HUDEP-2 (cell line): ENCODE measurements around the gene TOMM70.
"Not testable (repeated sequence)": the region's sequence is repeated elsewhere in the genome, so short reads cannot be mapped to it uniquely, and the experiment has no call there.

Experiments used
- DNase-seq, 76 experiments: peaks; one replicate each; lab custom pipeline; 2025; ENCODE audit not compliant: unreplicated experiment in 76 of 76; lab: John Stamatoyannopoulos, UW

The TOMM70 gene

DNA sequence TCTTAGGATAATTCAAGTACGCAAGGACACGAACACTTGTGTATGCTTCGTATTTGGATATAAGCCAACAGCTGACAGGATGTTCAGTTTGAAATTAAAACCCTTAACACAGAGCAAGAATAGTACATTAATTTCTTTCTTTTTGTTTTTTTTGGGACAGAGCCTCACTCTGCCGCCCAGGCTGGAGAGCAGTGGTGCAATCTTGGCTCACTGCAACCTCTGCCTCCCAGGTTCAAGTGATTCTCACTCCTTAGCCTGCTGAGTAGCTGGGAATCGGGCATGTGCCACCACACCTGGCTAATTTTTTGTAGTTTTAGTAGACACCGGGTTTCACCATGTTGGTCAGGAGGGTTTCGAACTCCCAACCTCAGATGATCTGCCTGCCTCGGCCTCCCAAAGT is 32.4 kb downstream of the TOMM70 start:
- no peak for DNase-seq

DNA sequence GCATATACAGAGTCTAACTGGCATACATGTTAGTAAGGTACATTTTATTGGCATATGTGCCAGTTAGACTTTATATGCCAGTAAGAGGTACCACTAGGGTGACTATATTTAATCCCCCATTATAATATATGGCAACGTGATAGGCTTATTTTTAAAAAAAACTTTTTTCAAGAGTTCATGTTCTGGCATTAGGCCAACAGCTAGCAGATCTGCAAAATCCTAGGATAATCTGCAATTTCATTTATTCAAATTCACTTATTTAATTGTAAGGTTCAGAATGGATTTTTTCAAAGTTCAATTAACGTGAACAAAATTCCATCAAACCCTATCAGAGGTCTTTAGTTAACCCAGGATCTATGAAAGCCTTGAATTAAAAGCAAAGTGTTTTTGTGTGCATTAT is 34.5 kb downstream of the TOMM70 start:
- no peak for DNase-seq

DNA sequence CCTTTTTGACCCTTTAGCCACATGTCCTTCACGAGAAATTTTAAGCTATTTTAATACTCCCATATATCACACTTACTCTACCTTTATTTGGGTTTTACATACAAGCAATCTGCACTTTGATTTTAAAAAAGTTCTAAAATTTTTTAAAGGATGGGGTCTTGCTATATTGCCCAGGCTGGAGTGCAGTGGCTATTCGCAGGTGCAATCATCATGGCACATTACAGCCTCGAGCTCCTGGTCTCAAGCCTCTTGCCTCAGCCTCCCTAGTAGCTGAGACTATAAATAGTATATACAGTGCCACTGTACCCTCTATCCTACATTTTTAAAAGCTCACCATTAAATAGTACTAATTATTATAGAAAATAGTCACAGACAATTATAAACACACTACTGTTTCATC is 36.5 kb downstream of the TOMM70 start:
- no peak for DNase-seq

DNA sequence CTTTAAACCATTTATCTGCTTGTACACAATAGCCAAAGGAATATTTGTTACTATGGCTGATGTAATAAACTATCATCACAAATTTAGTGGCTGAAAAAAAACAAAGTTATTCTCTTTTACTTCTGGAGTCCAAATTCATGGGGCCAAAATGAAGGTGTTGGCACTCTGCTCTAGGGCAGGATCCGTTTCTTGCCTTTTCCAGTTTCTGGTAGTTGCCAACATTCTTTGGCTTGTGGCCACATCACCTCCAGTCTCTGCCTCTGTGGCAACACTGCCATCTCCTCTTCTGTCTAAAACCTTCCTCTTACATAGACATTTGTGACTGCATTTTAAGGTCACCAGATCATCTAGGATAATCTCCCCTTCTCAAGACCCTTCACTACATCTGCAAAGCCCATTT is 39.0 kb downstream of the TOMM70 start:
- DNase-seq, result no peak

DNA sequence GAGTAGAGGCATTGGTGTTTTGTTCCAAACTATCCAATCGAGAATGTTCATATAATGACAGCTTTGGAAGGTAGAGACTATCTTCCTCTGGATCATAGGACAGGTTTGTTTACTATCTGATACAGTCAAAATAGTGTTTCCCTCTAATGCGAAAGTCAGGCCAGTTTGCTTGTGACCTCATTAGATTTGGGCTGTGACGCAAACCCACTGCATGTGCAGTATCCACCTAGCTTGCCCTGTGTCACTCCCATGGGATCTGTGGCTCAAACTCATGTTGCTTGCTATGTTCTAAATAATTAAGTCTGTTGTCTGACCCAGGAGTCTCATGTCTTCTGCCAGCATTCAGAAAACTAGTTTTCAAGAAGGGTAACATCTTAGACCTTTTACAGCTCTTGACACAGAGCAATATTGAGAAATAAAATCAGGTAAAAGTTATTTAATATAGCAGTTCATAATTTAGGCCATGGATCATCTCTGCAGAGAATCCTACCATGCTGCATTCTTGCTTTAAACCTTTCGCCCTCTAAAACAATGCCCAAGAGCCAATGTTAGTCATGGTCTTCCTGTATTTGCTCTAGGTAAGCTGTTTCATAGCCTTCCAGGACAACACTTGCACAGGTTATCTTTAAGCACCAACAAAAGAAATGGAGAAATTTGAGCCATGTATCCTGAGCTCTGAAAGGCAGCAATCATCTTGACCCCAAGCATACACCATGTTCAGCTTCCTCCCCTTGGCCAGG is 40.0 kb downstream of the TOMM70 start:
- no peak for DNase-seq

DNA sequence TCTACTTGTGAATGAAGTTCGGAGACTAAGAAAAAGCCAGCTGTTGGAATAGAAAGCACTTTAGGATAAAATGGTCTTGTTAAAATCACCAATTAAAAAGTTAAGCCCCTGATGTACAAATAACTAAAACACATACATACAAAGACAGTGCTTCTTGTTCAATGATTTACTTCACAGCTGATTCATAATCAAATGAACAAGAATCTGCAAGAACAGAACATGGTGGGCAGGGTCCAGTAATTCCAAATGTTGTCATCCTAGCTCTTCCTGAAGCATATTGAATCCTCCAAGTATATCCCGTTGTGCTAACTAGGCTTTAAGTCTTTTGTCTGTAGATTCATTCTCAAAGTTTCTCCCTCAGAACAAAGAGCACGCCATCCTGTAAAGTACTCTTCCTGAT is 41.9 kb downstream of the TOMM70 start:
- no peak for DNase-seq

DNA sequence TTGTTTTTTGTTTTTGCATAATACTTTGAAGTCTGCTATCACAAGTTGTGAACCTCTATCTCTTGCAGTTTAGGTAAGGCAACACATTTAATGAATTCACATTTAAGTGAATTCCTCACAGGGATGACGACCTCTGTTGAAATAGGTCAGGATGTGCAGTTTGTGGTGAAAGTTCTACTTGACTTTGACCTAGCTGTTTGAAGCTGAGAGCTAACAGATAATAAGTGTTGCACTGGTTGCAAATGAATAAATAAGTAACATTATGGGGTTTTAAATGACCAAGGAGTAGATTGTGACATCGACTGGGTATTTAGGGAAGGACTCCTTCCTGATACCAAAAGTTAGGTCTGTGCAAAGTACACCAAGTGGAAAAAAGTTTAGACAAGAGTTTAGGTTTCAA is 42.5 kb downstream of the TOMM70 start:
- DNase-seq, result no peak

DNA sequence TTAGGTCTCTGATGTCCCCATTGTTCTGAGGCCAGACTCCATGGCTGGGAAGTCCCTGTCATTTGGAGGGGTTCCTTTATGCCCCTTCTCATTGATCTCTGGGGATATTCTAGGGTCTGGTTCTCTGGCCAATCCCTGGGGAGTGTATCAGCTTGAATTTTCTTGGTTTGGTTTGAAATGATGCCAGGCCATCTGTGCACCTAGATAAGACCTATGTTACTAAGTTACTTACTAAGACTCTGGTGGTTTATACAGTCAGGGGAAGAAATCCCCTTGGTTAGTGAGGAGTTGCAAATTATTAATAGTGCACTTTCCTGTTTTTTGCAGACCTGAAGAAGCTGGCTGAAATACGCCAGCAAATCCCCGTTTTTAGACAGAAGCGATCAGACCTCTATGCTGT is 46.0 kb downstream of the TOMM70 start:
- peak in 72 of 76 experiments; percentile 15 to 86 (median 61) for DNase-seq

DNA sequence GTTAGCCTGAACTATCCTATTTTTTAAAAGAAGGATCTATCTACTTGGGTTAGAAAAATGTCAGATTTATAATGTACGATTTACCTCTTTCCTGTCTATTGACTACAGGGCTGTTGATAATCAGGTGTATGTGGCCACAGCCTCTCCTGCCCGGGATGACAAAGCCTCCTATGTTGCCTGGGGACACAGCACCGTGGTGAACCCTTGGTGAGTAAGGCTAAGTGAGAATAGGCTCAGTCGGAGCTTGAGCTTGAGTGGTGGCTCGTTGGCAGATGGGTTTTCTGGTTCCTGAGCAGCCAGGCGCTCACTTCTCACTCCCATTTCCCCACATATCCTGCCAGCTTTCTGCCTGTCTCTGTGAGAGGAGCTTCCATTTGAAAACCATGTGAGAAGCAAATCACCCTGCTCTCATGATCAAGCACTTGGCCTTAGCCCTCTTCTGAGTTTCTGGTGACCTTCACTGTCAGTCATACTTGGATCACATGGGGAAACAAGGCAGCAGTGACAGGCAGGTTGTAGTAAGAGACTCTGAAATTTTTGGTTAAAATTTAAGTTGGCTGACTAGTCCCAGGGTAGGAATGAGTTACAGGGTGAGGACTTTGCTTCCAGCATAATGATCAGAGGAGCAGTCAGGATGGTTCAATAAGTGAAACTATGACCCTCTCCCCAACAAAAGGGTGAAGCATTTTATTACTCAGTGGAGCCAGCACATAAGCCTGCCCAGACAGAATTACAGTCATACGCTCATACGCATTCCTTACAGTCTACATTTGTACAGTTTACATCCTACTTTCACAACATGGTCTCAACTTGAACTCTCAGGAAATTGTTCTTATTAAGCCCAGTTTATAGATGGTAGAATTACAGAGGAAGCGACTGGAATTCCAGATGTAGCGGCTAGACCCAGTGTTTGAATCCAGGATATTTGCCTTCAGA is 48.3 kb downstream of the TOMM70 start:
- DNase-seq, result no peak

DNA sequence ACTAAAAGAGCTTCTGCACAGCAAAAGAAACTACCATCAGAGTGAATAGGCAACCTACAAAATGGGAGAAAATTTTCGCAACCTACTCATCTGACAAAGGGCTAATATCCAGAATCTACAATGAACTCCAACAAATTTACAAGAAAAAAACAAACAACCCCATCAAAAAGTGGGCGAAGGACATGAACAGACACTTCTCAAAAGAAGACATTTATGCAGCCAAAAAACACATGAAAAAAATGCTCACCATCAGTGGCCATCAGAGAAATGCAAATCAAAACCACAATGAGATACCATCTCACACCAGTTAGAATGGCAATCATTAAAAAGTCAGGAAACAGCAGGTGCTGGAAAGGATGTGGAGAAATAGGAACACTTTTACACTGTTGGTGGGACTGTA is 49.1 kb downstream of the TOMM70 start:
- not testable (repeated sequence) for DNase-seq

DNA sequence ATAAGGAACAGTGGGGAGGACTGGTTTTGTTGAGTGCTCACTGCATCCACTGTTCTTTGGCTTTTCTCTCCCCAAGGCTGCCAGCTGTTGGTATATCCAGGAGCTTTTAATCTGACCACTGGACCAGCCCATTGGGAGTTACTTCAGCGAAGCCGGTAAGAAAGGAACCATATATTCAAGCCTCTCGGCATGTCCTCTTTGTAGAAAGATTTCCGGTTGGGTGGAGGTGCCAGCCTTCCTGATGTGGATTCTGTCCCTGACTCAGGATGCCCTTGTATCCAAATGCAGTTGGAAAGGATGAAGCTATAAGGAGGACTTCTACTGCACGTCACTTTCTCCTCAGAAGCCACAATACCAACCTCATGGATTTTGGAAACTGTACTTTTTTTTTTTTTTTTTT is 52.2 kb downstream of the TOMM70 start:
- DNase-seq, result no peak

DNA sequence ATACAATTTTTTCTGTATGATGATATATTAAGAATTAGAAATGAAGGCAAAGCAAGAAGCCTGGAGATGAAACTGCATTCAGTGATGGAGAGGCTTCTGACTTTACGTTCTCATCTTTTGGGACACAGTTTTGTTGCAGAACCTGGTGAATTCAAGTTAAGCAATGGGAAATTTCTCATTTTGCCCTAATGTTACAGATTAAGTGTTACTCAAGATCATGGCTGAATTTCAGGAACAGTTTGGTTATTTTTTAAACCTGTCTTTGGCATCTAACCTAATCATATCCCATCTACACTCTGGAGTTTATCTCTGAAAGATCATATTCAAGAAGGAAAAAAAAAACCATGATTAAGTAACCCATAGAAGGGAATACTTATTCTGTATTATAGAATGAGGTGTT is 60.4 kb downstream of the TOMM70 start:
- DNase-seq, result no peak

DNA sequence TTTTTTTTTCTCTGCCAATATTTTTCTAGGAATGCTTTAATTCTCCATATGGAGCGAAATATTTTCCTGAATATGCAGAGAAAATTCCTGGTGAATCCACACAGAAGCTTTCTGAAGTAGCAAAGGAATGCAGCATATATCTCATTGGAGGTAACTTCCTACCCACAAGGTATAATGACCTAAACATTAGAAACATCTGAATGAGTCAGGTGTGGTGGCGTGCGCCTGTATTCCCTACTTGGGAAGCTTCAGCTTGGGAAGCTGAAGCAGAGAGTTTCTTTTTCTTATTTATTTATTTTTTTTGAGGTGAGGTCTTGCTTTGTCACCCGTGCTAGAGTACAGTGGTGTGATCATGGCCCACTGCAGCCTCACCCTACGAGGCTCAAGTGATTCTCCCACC is 61.1 kb downstream of the TOMM70 start:
- DNase-seq, result no peak

DNA sequence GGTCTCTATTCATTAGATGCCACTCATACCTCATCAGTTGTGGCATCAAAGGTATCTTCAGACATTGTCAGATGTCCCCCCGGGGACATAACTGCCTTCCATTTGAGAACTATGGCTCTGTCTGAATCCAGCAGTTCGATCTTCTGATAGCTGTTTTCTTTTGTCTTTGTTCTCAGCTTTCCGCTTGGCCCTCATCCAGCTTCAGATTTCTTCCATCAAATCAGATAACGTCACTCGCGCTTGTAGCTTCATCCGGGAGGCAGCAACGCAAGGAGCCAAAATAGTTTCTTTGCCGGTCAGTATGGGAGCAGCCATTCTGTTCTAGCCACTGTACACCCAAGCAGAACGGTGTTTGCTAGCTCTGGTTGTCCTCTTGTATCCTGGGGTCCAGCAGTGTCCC is 62.0 kb downstream of the TOMM70 start:
- no peak for DNase-seq

DNA sequence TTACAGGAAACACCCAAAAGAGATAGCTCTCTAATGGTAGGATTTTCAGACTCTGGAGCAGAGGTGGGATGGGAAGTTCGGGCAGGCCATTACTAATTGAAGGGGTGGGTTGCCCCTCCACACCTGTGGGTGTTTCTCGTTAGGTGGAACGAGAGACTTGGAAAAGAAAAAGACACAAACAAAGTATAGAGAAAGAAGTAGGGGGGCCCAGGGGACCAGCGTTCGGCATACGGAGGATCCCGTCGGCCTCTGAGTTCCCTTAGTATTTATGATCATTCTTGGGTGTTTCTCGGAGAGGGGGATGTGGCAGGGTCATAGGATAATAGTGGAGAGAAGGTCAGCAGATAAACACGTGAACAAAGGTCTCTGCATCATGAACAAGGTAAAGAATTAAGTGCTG is 64.7 kb downstream of the TOMM70 start:
- not testable (repeated sequence) for DNase-seq

DNA sequence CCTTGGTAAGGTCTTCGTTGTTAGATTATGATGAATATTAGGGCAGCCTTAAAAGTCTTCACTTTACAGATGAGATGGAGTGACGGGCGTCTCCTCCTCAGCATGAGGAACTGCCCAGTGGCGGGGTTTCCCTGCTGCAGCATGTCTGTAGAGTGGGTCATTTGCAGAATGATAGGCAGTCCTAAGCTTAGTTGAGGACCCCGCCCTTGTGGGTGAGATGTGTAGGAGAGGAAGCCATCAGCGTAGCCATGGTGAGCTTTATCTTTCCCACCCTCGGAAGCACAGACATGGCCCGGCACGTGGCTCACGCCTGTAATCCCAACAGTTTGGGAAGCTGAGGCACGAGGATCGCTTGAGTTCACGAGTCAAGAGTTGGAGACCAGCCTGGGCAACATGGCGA is 65.5 kb downstream of the TOMM70 start:
- peak in 71 of 76 experiments; percentile 33 to 87 (median 67) for DNase-seq

DNA sequence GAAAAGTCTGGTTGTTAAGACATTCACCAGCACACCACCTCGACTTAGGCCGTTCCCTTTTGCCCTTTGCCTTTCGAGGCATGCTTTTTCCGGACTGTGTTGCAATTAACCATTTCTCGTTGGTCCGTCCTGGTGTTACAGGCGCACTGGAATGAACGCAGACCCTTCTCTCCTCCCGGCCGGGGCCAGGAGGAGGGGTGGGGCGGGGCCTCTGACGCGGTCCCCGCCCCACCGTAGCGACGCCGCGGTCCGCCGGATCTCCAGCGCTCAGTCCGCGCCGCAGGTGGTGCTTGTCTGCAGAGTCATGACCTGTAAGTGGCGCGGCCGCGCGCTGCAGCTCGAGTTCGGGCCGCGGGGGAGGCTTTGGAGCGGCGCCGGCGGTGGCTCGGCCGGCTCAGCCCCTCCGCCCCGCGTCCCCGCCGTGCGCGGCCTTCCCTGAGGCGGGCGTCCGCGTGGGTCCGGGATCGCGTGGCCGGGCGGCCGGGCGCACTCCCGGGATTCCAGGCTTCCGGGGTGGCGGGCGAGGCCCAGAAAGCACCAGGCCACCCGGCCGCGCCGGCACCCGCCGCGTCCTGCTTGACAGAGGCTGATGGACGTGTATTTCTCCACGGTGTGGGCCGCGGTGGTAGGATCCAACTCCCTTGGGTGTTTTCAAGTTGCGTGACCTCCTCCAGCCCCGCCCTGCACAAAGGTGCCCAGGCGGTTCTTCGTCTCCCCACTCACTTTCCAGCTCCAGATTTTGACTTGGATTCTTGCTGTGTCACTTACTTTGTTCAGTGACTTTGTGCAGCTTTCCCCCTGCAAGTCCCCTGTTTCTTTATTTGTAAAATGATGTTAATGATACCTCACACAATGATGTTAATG is 66.2 kb downstream of the TOMM70 start, which contains the start of gene NIT2:
NIT2 (plus strand) TSS at position 270 of the 864 bp plus-strand sequence; CDS start at position 305, 35 bp downstream.
- peak in 69 of 76 experiments; percentile 10 to 76 (median 52) for DNase-seq

DNA sequence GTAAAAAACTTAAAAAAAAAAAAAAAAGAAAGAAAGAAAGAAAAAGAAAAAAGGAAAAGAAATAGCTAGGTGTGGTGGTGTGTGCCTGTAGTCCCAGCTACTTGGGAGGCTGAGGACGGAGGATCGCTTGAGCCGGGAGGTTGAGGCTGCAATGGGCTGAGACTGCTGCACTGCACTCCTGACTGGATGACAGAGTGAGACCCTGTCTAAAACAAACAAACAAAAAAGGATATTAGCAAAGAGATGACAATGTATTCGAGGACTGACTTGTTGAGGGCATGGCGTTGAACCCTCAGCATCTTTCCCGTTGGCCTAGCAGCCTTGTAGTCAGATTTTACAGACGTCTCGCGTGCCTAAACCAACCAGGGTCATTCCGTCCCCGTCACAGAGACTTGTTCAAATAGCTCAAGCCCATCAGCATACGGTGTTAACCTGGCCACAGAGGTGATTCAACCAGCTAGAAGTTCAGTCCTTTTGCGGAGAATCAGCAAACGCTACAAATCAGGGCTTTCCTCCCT is 66.9 kb downstream of the TOMM70 start:
- DNase-seq, result no peak

DNA sequence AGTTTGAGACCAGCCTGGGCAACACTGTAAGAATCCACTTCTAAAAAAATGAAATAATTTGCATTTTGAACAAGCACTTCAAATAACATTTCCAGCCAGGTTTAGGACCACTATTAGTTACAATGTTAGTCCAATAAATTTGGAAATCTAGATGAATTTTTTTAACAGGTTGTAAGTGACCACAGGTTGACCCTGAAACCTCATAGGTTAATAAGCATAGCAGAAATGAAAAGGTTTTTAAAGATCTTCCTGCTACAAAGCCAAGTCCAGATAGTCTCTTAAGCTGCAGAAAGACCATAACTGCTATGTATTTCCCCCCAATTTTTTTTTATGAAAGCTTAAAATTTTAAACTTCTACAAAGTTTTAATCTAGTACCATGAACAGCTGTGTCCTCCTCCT is 67.8 kb downstream of the TOMM70 start:
- DNase-seq, result no peak

DNA sequence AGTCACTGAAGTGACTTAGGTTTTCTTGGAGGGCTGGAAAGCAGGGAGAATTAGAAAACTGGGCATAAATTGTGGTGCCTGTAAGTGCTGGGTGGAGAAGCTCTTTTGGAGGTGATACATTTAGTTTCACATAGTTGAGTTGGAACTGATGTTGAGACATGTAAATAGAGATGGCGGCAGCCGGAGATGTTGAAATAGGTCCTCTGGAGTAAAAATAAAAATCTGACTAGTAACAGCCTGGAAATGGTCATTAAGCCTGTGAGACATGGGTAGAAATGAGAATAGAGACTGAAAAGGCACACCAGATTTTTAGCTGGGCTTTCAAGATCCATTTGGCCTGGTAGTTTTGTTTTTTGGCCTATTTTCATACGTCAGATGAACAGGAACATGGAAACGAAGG is 69.2 kb downstream of the TOMM70 start:
- DNase-seq, result no peak

DNA sequence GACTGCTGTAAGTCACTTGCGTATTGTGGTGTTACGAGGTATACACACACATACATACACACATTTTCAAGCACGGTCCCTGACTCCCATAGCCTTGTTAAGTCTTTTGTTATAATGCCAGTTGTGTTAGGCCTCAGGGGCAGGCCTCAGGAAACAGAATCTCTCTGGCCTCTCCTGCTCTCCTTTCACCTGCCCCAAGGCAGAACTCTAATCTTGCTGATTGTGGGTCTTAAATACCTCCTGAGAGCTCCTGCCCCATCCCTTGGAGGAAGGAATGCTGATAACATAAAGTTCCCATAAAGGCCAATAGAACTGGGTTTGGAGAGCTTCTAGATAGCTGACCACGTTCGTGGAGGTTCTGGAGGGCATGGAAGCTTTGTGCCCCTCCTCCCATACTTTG is 70.2 kb downstream of the TOMM70 start:
- no peak for DNase-seq
